H1 (cell line): ENCODE data around the gene TNS1. TPM values are rescaled to one million over a fixed set of nuclear protein-coding genes. Genes with fewer than 3 reads are reported as not detected.

Experiments
- CTCF ChIA-PET: fragments of 300-600 bp; sonication (Branson Sonifier 250); formaldehyde crosslinking; loops from one replicate; lab custom pipeline; 2021; ENCODE audit not compliant: partially characterized antibody; lab: Charles Lee
- POLR2A ChIA-PET: fragments of 300-600 bp; sonication (Branson Sonifier 250); formaldehyde crosslinking; loops from one replicate; lab custom pipeline; 2021; ENCODE audit warnings: inconsistent platforms; ENCODE audit not compliant: partially characterized antibody; lab: Charles Lee
- DNase-seq, 2 experiments: peaks; one replicate each; pipeline versions ENCODE4 v3.0.0 to v3.0.0-alpha.2; 2010 to 2022; ENCODE audit warnings: low spot score in 2 of 2, low read depth in 1 of 2, mixed read lengths in 1 of 2
- FAIRE-seq: peaks from 2 replicates; lab custom pipeline; 2011; peaks lifted over from hg19 to GRCh38; lab: Jason Lieb, UNC
- H2AFZ ChIP-seq: 2 replicates; pipeline ENCODE4 v1.8.1; 2012; ENCODE audit warnings: low read length, inconsistent platforms
- H2AK5ac ChIP-seq: 2 replicates; pipeline ENCODE4 v1.6.1; 2013; ENCODE audit warnings: low read depth, low read length
- H2BK120ac ChIP-seq: replicated peaks from 2 replicates; pipeline ENCODE3; 2013; ENCODE audit warnings: low read depth, low read length, inconsistent platforms
- H2BK12ac ChIP-seq: 2 replicates; pipeline ENCODE4 v1.6.1; 2013; ENCODE audit warnings: low read depth, low read length
- H2BK15ac ChIP-seq: 2 replicates; pipeline ENCODE4 v1.6.1; 2013; ENCODE audit warnings: low read length
- H2BK20ac ChIP-seq: 2 replicates; pipeline ENCODE4 v1.6.1; 2013; ENCODE audit warnings: low read length
- H2BK5ac ChIP-seq: 2 replicates; pipeline ENCODE4 v1.6.1; 2013; ENCODE audit warnings: low read depth, low read length
- H3K14ac ChIP-seq: 2 replicates; pipeline ENCODE4 v1.6.1; 2013; ENCODE audit warnings: inconsistent platforms; ENCODE audit not compliant: insufficient read length
- H3K18ac ChIP-seq: 2 replicates; pipeline ENCODE4 v1.6.1; 2013; ENCODE audit warnings: low read length; ENCODE audit errors: extremely low read depth
- H3K23ac ChIP-seq: 2 replicates; pipeline ENCODE4 v1.6.1; 2013; ENCODE audit warnings: inconsistent platforms; ENCODE audit not compliant: insufficient read length
- H3K23me2 ChIP-seq: 2 replicates; pipeline ENCODE4 v1.6.1; 2013; ENCODE audit warnings: low read depth, low read length
- H3K27ac ChIP-seq: 2 replicates; pipeline ENCODE4 v1.6.1; 2011; ENCODE audit warnings: low read depth, low read length, inconsistent platforms
- H3K27me3 ChIP-seq, 4 experiments: replicated peaks in 1 of 4; 1 replicate in 1 of 4; 2 replicates in 3 of 4; pipeline versions ENCODE4 v1.6.1 to v1.8.1; 2011 to 2013; ENCODE audit warnings: low read length in 3 of 4, mild to moderate bottlenecking in 3 of 4, inconsistent platforms in 2 of 4, mixed read lengths in 2 of 4, moderate library complexity in 1 of 4; ENCODE audit not compliant: control insufficient read depth in 3 of 4, insufficient read depth in 3 of 4; ENCODE audit errors: extremely low read depth in 1 of 4
- H3K36me3 ChIP-seq, 4 experiments: 2 replicates each; pipeline versions ENCODE4 v1.6.1 to v1.8.1; 2011 to 2013; ENCODE audit warnings: mild to moderate bottlenecking in 4 of 4, low read length in 3 of 4, moderate library complexity in 2 of 4, control low read depth in 1 of 4, inconsistent platforms in 1 of 4; ENCODE audit not compliant: insufficient read depth in 4 of 4, control insufficient read depth in 2 of 4
- H3K4ac ChIP-seq: replicated peaks from 2 replicates; pipeline ENCODE3; 2013; ENCODE audit warnings: low read length, low read depth, mixed read lengths, inconsistent platforms; ENCODE audit not compliant: insufficient read length
- H3K4me1 ChIP-seq, 4 experiments: replicated peaks in 1 of 4; 1 replicate in 1 of 4; 2 replicates in 3 of 4; pipeline versions ENCODE4 v1.6.1 to v1.8.1; 2011 to 2013; ENCODE audit warnings: low read length in 3 of 4, inconsistent platforms in 2 of 4, mixed read lengths in 1 of 4; ENCODE audit not compliant: insufficient read depth in 4 of 4, control insufficient read depth in 3 of 4
- H3K4me2 ChIP-seq, 2 experiments: 2 replicates each; pipeline versions ENCODE4 v1.6.1 to v1.8.1; 2011 to 2013; ENCODE audit warnings: low read depth in 2 of 2, low read length in 2 of 2, control low read depth in 1 of 2, inconsistent platforms in 1 of 2, mild to moderate bottlenecking in 1 of 2; ENCODE audit not compliant: insufficient read depth in 1 of 2
- H3K4me3 ChIP-seq, 4 experiments: fragments of 200-600, 300-600 bp in 1 of 4; sonication (generic), shearing (Covaris generic), sonication (Bioruptor Twin) in 1 of 4; 2 replicates each; pipeline versions ENCODE4 v1.5.1 to v1.8.1; 2011 to 2016; ENCODE audit warnings: low read length in 4 of 4, low read depth in 3 of 4, control low read depth in 2 of 4, inconsistent platforms in 2 of 4, mild to moderate bottlenecking in 2 of 4, mixed read lengths in 1 of 4, moderate library complexity in 1 of 4; ENCODE audit not compliant: insufficient read depth in 2 of 4; ENCODE audit errors: extremely low read depth in 1 of 4
- H3K56ac ChIP-seq: replicated peaks from 2 replicates; pipeline ENCODE3; 2013; ENCODE audit warnings: low read depth, mild to moderate bottlenecking, mixed read lengths, low read length, inconsistent platforms; ENCODE audit not compliant: insufficient read length
- H3K79me1 ChIP-seq: 2 replicates; pipeline ENCODE4 v1.6.1; 2013; ENCODE audit warnings: low read depth, low read length, control low read depth
- H3K79me2 ChIP-seq, 2 experiments: 2 replicates each; pipeline versions ENCODE4 v1.6.1 to v1.8.1; 2012 to 2013; ENCODE audit warnings: low read length in 2 of 2, mild to moderate bottlenecking in 2 of 2, inconsistent platforms in 1 of 2; ENCODE audit not compliant: insufficient read depth in 2 of 2, control insufficient read depth in 1 of 2
- H3K9ac ChIP-seq, 4 experiments: replicated peaks in 1 of 4; 1 replicate in 1 of 4; 2 replicates in 3 of 4; pipeline versions ENCODE4 v1.6.1 to v1.8.1; 2011 to 2013; ENCODE audit warnings: low read depth in 3 of 4, low read length in 3 of 4, control low read depth in 2 of 4, mild to moderate bottlenecking in 2 of 4, moderate library complexity in 2 of 4, inconsistent platforms in 1 of 4; ENCODE audit errors: extremely low read depth in 1 of 4
- H3K9me3 ChIP-seq, 2 experiments: 2 replicates each; pipeline versions ENCODE4 v1.6.1 to v1.8.1; 2012 to 2013; ENCODE audit warnings: mild to moderate bottlenecking in 2 of 2, moderate library complexity in 2 of 2, control low read depth in 1 of 2, inconsistent platforms in 1 of 2, low read depth in 1 of 2, low read length in 1 of 2, mixed read lengths in 1 of 2; ENCODE audit not compliant: insufficient read depth in 2 of 2
- H4K20me1 ChIP-seq, 2 experiments: replicated peaks in 1 of 2; 2 replicates each; pipeline versions ENCODE3 to v1.8.1; 2011 to 2013; ENCODE audit warnings: inconsistent platforms in 2 of 2, low read length in 2 of 2, mild to moderate bottlenecking in 1 of 2; ENCODE audit not compliant: insufficient read depth in 2 of 2, control insufficient read depth in 1 of 2
- H4K5ac ChIP-seq: 2 replicates; pipeline ENCODE4 v1.6.1; 2013; ENCODE audit warnings: low read length, low read depth, mixed read lengths, inconsistent platforms; ENCODE audit not compliant: insufficient read length
- H4K8ac ChIP-seq: 2 replicates; pipeline ENCODE4 v1.8.0; 2013; ENCODE audit warnings: mild to moderate bottlenecking, moderate library complexity, low read length, inconsistent platforms; ENCODE audit not compliant: insufficient read depth; ENCODE audit errors: extremely low read depth
- H4K91ac ChIP-seq: replicated peaks from 2 replicates; pipeline ENCODE3; 2013; ENCODE audit warnings: low read length, mixed read lengths, inconsistent platforms; ENCODE audit not compliant: insufficient read length
- CHD2 ChIP-seq: IDR thresholded peaks from 2 replicates; pipeline ENCODE4 v1.6.1; 2012; ENCODE audit warnings: low read length, improper control_type of control experiment
- CREB1 ChIP-seq: IDR thresholded peaks from 2 replicates; pipeline ENCODE4 v1.6.1; 2012; ENCODE audit warnings: inconsistent platforms
- CTBP2 ChIP-seq: IDR thresholded peaks from 2 replicates; pipeline ENCODE4 v1.7.0; 2011; ENCODE audit warnings: borderline replicate concordance, mild to moderate bottlenecking, moderate library complexity, mixed read lengths, low read length; ENCODE audit not compliant: insufficient read depth, insufficient read length
- EGR1 ChIP-seq: IDR thresholded peaks from 2 replicates; pipeline ENCODE4 v1.6.1; 2011; ENCODE audit warnings: low read depth, low read length, borderline replicate concordance
- RFX5 ChIP-seq: IDR thresholded peaks from 2 replicates; pipeline ENCODE4 v1.6.1; 2011; ENCODE audit warnings: low read depth, low read length, improper control_type of control experiment, borderline replicate concordance
- SP4 ChIP-seq: IDR thresholded peaks from 2 replicates; pipeline ENCODE4 v1.6.1; 2012; ENCODE audit warnings: low read length, inconsistent platforms
- TAF7 ChIP-seq: optimal IDR thresholded peaks from 2 replicates; pipeline ENCODE3; 2011; ENCODE audit warnings: low read depth, mild to moderate bottlenecking, inconsistent platforms, low read length, moderate library complexity, borderline replicate concordance
- TBP ChIP-seq: IDR thresholded peaks from 2 replicates; pipeline ENCODE4 v1.6.1; 2011; ENCODE audit warnings: low read depth, low read length, improper control_type of control experiment
- TCF12 ChIP-seq: IDR thresholded peaks from 2 replicates; pipeline ENCODE4 v1.6.1; 2011; ENCODE audit warnings: low read depth, mild to moderate bottlenecking, low read length
- ZNF274 ChIP-seq: IDR thresholded peaks from 2 replicates; pipeline ENCODE4 v1.7.0; 2012; ENCODE audit warnings: low read length, borderline replicate concordance; ENCODE audit errors: extremely low read depth
- WGBS, 2 experiments: shearing (Covaris generic) in 1 of 2; methylation state at CpG; one replicate each; pipeline versions ENCODE4 v1.1.6 to v1.1.7; 2013 to 2015; ENCODE audit warnings: low lambda C conversion rate in 2 of 2, mixed read lengths in 2 of 2, inconsistent platforms in 1 of 2, low coverage in 1 of 2, missing lambda C conversion rate in 1 of 2; ENCODE audit not compliant: insufficient replicate concordance in 2 of 2, insufficient coverage in 1 of 2, insufficient read length in 1 of 2; ENCODE audit errors: extremely low coverage in 1 of 2, missing lambda C conversion rate in 1 of 2; 5-methylcytosine and 5-hydroxymethylcytosine counted together
- polyA plus RNA-seq, 7 experiments: library from polyadenylated mRNA; depleted of rRNA in 3 of 7; stranded (reverse) in 5 of 7; unstranded in 2 of 7; fragments of >200 nt in 5 of 7; fragments of 200-250 nt in 2 of 7; gene quantifications; 1 replicate in 5 of 7; 2 replicates in 1 of 7; 4 replicates in 1 of 7; pipeline versions ENCODE4 v1.2.1 to v1.2.3, GENCODE V29; 2011 to 2013; ENCODE audit warnings: missing spikeins in 2 of 7, mixed read lengths in 2 of 7
- total RNA-seq: library from RNA; stranded (reverse); fragmentation: NEBNext Ultra II Directional; extraction: Animal tissue kit (Norgen Biotek cat#: 25700); gene quantifications from 2 replicates; pipeline ENCODE4 v1.2.1, GENCODE V29; 2021

The TNS1 gene
- total and polyA plus RNA-seq, 2 of the 8 experiments (the other 6 are each of a cell fraction or from before 2014, with no cell fraction given), result 1.5 to 5.1 TPM

DNA sequence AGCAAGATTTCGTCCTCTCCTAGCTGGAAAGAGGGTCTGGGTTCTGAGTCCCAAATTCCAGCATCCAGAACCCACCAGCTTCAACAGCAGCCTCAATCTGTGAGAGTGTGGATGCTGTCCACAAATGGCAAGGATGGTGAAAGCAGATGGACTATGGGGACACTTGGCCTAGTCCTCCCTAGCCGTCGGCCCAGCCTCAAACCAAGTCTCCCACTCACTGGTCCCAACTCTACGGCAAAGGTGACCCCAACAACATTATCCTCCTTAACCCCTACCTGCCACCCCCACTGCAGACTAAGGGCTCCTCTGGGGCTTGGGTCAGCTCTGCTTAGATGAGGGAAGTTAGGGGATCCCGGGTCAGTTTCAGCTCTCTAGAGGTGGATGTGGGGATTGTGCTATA, 57.3 kb downstream of the TNS1 start:
- Histone ChIP-seq H2BK120ac (no peak overlapping the region), H3K9me3 (no peaks in the 10 kb centered on the region), H4K8ac (no peak overlapping the region), H3K27me3 (no peaks in the 10 kb centered on the region; a peak in 1 of 7 replicates), H3K14ac (no peak overlapping the region), H3K56ac (no peak overlapping the region), H2BK12ac (peak overlapping the region; percentile 29; the same call in 1 of the 2 replicates), H4K91ac (no peak overlapping the region), H2AFZ (no peak overlapping the region), H3K18ac (no peak overlapping the region), H3K36me3 (no peaks in the 10 kb centered on the region), H3K4me1 (peaks cover 3 to 19% (median 9%) of the 10 kb centered on the region in 4 experiments), H3K4me2 (no peak overlapping the region), H2BK15ac (no peak overlapping the region), H3K4me3 (no peak overlapping the region), H2BK5ac (0 out of 2 replicates have a peak overlapping the region, but pooled peaks have one; percentile 18), H3K23me2 (no peaks in the 10 kb centered on the region; the same call in 1 of the 2 replicates), H4K20me1 (no peaks in the 10 kb centered on the region), H4K5ac (no peak overlapping the region), H3K9ac (no peak overlapping the region), H3K79me2 (no peaks in the 10 kb centered on the region), H2BK20ac (no peak overlapping the region), H3K79me1 (no peaks in the 10 kb centered on the region; the same call in 1 of the 2 replicates), H2AK5ac (no peak overlapping the region), H3K4ac (no peak overlapping the region), H3K27ac (no peak overlapping the region), H3K23ac (no peak overlapping the region)
- 92% methylated on average over 5 of the region's 5 CpGs; no CpG with 5 or more reads in 1 of the 2 experiments for WGBS, 2 experiments
- no peak for DNase-seq
- CTCF ChIA-PET, result interaction anchor here (1.0 to 22.2 kb wide), 15 partner anchors 10 to 160 kb away, joined by 3 to 480 read pairs (median 8); no protein-coding TSS in a partner anchor
- TF ChIP-seq EGR1 (no peak), CHD2 (no peak), ZNF274 (no peak), CREB1 (no peak), TCF12 (no peak), TBP (no peak), RFX5 (no peak), CTBP2 (no peak), TAF7 (no peak), SP4 (no peak)
- no peak for FAIRE-seq
- POLR2A ChIA-PET, result interaction anchor here (1.2 kb wide), 1 partner anchor 11 kb away, joined by 3 read pairs; no protein-coding TSS in a partner anchor
